GM19467 (cell line): Measurements from ENCODE around the gene GRIA3.
"Not testable (repeated sequence)": the region's sequence is repeated elsewhere in the genome, so short reads cannot be mapped to it uniquely, and the experiment has no call there.

Source experiments
- ATAC-seq: cut with Tn5 transposase; IDR thresholded peaks from one replicate; pipeline ENCODE4 v1.9.1; 2021; ENCODE audit warnings: mild to moderate bottlenecking, moderate library complexity; ENCODE audit not compliant: unreplicated experiment

GRIA3 gene

GRCh38 chrX:123513585-123514278, 329.7 kb downstream of the GRIA3 start:
- no peak for ATAC-seq

- ATAC-seq = not testable (repeated sequence)
Measured at GRCh38 chrX:123514279-123514640, 330.2 kb downstream of the GRIA3 start.

- no peak for ATAC-seq
Measured at GRCh38 chrX:123518791-123519190, 334.7 kb downstream of the GRIA3 start.

GRCh38 chrX:123525123-123525725, 341.1 kb downstream of the GRIA3 start:
- no peak for ATAC-seq

- ATAC-seq = not testable (repeated sequence)
Measured at GRCh38 chrX:123530726-123531125, 346.6 kb downstream of the GRIA3 start.
